Putamen (tissue), 1 donor: ENCODE results near the gene ZMAT3.
"Not testable (repeated sequence)": the region's sequence is repeated elsewhere in the genome, so short reads cannot be mapped to it uniquely, and the experiment has no call there.

Source experiments
- DNase-seq: peaks from one replicate; pipeline ENCODE4 v3.0.0-alpha.2; 2016; ENCODE audit warnings: low spot score

ZMAT3 gene

GRCh38 chr3:179068779-179069530, 2.7 kb downstream of the ZMAT3 start:
- DNase-seq: no peak

- DNase-seq: no peak
These were observed 3.8 kb downstream of the ZMAT3 start for GRCh38 chr3:179067839-179068238.

- no peak for DNase-seq
These were observed 4.3 kb downstream of the ZMAT3 start for GRCh38 chr3:179067291-179067690.

GRCh38 chr3:179063945-179064560, 7.6 kb downstream of the ZMAT3 start:
- no peak for DNase-seq

GRCh38 chr3:179056326-179056725, 15.3 kb downstream of the ZMAT3 start:
- DNase-seq: no peak

- DNase-seq: not testable (repeated sequence)
These were observed 17.0 kb downstream of the ZMAT3 start for GRCh38 chr3:179054565-179054964.

- no peak for DNase-seq
These were observed 24.9 kb downstream of the ZMAT3 start for GRCh38 chr3:179046497-179047353.

- DNase-seq: no peak
These were observed 25.7 kb downstream of the ZMAT3 start for GRCh38 chr3:179045719-179046402.

- not testable (repeated sequence) for DNase-seq
These were observed 32.7 kb downstream of the ZMAT3 start for GRCh38 chr3:179038899-179039251.

GRCh38 chr3:179038216-179038898, 33.3 kb downstream of the ZMAT3 start:
- no peak for DNase-seq

- no peak for DNase-seq
These were observed 34.3 kb downstream of the ZMAT3 start for GRCh38 chr3:179037351-179037750.

- DNase-seq: no peak
These were observed 34.8 kb downstream of the ZMAT3 start for GRCh38 chr3:179036626-179037300.

GRCh38 chr3:179036226-179036625, 35.4 kb downstream of the ZMAT3 start:
- no peak for DNase-seq

GRCh38 chr3:179035232-179035631, 36.4 kb downstream of the ZMAT3 start:
- no peak for DNase-seq

GRCh38 chr3:179033304-179033657, 38.3 kb downstream of the ZMAT3 start:
- not testable (repeated sequence) for DNase-seq

GRCh38 chr3:179032454-179033303, 38.9 kb downstream of the ZMAT3 start:
- DNase-seq: not testable (repeated sequence)

GRCh38 chr3:179029096-179029495, 42.5 kb downstream of the ZMAT3 start:
- no peak for DNase-seq

GRCh38 chr3:179028408-179028807, 43.2 kb downstream of the ZMAT3 start:
- DNase-seq: no peak

GRCh38 chr3:179027326-179027900, 44.2 kb downstream of the ZMAT3 start:
- DNase-seq: no peak

- DNase-seq: no peak
These were observed 45.0 kb downstream of the ZMAT3 start for GRCh38 chr3:179026636-179027035.
